GM03348 (cell line): ENCODE results near the gene MGAT1.

Experiments used
- DNase-seq: peaks from one replicate; pipeline ENCODE4 v3.0.0; 2012; ENCODE audit warnings: low spot score

MGAT1 gene

GRCh38 chr5:180823940-180824629 is 21.5 kb upstream of the MGAT1 start:
- no peak for DNase-seq

GRCh38 chr5:180823346-180823745 is 20.7 kb upstream of the MGAT1 start:
- no peak for DNase-seq

- DNase-seq: no peak
Observed at GRCh38 chr5:180821538-180821937, 18.9 kb upstream of the MGAT1 start.

- DNase-seq: no peak
Observed at GRCh38 chr5:180820788-180821321, 18.2 kb upstream of the MGAT1 start.

- no peak for DNase-seq
Observed at GRCh38 chr5:180818677-180819341, 16.2 kb upstream of the MGAT1 start.

GRCh38 chr5:180817893-180818674 is 15.5 kb upstream of the MGAT1 start:
- no peak for DNase-seq

GRCh38 chr5:180816608-180817534 is 14.3 kb upstream of the MGAT1 start:
- DNase-seq: no peak

- no peak for DNase-seq
Observed at GRCh38 chr5:180815293-180815917, 12.8 kb upstream of the MGAT1 start.

- no peak for DNase-seq
Observed at GRCh38 chr5:180813420-180813819, 10.8 kb upstream of the MGAT1 start.

GRCh38 chr5:180811623-180812124 is 9.1 kb upstream of the MGAT1 start:
- DNase-seq: no peak

- peak; percentile 52 for DNase-seq
Observed at GRCh38 chr5:180810959-180811622, 8.5 kb upstream of the MGAT1 start.

- DNase-seq: peak; percentile 96
Observed at GRCh38 chr5:180810210-180810958, 7.8 kb upstream of the MGAT1 start.

- peak; percentile 94 for DNase-seq
Observed at GRCh38 chr5:180809403-180810209, 7.0 kb upstream of the MGAT1 start.

GRCh38 chr5:180808461-180809000 is 5.9 kb upstream of the MGAT1 start:
- DNase-seq: no peak

- no peak for DNase-seq
Observed at GRCh38 chr5:180807654-180808414, 5.2 kb upstream of the MGAT1 start.

GRCh38 chr5:180807046-180807445 is 4.4 kb upstream of the MGAT1 start:
- DNase-seq: no peak

GRCh38 chr5:180806351-180807011 is 3.9 kb upstream of the MGAT1 start:
- no peak for DNase-seq
